K562 (cell line): ENCODE data around the gene FBN1. TPM values are rescaled to one million over a fixed set of nuclear protein-coding genes. Genes with fewer than 3 reads are reported as not detected.
A peak's percentile ranks its signal among the peaks of the same experiment; 100 is the strongest.

Experiments
- ARID1B ChIP-seq: fragments of 450-650 bp; IDR thresholded peaks from 2 replicates; pipeline ENCODE4 v1.6.1; 2016; ENCODE audit warnings: antibody characterized with exemption, mild to moderate bottlenecking, inconsistent platforms
- CBFA2T2 ChIP-seq: fragments of 450-650 bp; conservative IDR thresholded peaks from 2 replicates; pipeline ENCODE4 v1.6.1; 2017; ENCODE audit warnings: mild to moderate bottlenecking
- FOXJ2 ChIP-seq: fragments of 200-800 bp; sonication (Bioruptor generic); IDR thresholded peaks from 2 replicates; pipeline ENCODE4 v1.6.1; 2016; ENCODE audit warnings: missing genetic modification characterization, missing compliant biosample characterization
- GATAD2B ChIP-seq: fragments of 450-650 bp; IDR thresholded peaks from 2 replicates; pipeline ENCODE4 v1.6.1; 2017; ENCODE audit warnings: mild to moderate bottlenecking, borderline replicate concordance
- KLF13 ChIP-seq: fragments of 450-650 bp; IDR thresholded peaks from 2 replicates; pipeline ENCODE4 v1.6.1; 2016; ENCODE audit warnings: missing genetic modification characterization, low read depth, mild to moderate bottlenecking, missing compliant biosample characterization, moderate library complexity, borderline replicate concordance
- MEF2A ChIP-seq: IDR thresholded peaks from 2 replicates; pipeline ENCODE4 v1.6.1; 2011; ENCODE audit warnings: low read depth, mild to moderate bottlenecking, low read length, moderate library complexity; ENCODE audit not compliant: control insufficient read depth
- NFYB ChIP-seq: IDR thresholded peaks from 2 replicates; pipeline ENCODE4 v1.6.1; 2011; ENCODE audit warnings: mild to moderate bottlenecking, moderate library complexity; ENCODE audit not compliant: insufficient read length; ENCODE audit errors: extremely low read depth
- POLR2B ChIP-seq: fragments of 450-650 bp; IDR thresholded peaks from 2 replicates; pipeline ENCODE4 v1.6.1; 2018; ENCODE audit warnings: low read depth; ENCODE audit not compliant: partially characterized antibody
- SIRT6 ChIP-seq: IDR thresholded peaks from one replicate; pipeline ENCODE4 v1.6.1; 2012; ENCODE audit warnings: low read depth, mild to moderate bottlenecking, control low read depth, inconsistent platforms, low read length, moderate library complexity
- SMARCA4 ChIP-seq: fragments of 450-650 bp; IDR thresholded peaks from 2 replicates; pipeline ENCODE4 v1.6.1; 2016
- SRSF3 ChIP-seq: fragments of 200-400 bp; formaldehyde crosslinking; IDR thresholded peaks from 2 replicates; pipeline ENCODE4 v1.6.1; 2016; ENCODE audit warnings: mild to moderate bottlenecking, low read length, moderate library complexity; ENCODE audit not compliant: insufficient read depth
- TEAD2 ChIP-seq: fragments of 450-650 bp; IDR thresholded peaks from 2 replicates; pipeline ENCODE4 v1.6.1; 2016; ENCODE audit warnings: missing genetic modification characterization, control low read depth, missing compliant biosample characterization
- TEAD4 ChIP-seq, 2 experiments: sonication (generic) in 1 of 2; formaldehyde crosslinking in 1 of 2; IDR thresholded peaks; 2 replicates each; pipeline versions ENCODE4 v1.6.1 to v1.8.0; 2012 to 2022; ENCODE audit warnings: borderline replicate concordance in 1 of 2, inconsistent platforms in 1 of 2, low read length in 1 of 2, mild to moderate bottlenecking in 1 of 2, missing genetic modification reagents in 1 of 2
- ZNF121 ChIP-seq: sonication (generic); formaldehyde crosslinking; conservative IDR thresholded peaks from 2 replicates; pipeline ENCODE4 v1.8.0; 2022; ENCODE audit warnings: missing genetic modification reagents
- ZNF24 ChIP-seq: fragments of 450-650 bp; IDR thresholded peaks from 2 replicates; pipeline ENCODE4 v1.6.1; 2016
- ZNF263 ChIP-seq: sonication (generic); formaldehyde crosslinking; IDR thresholded peaks from 2 replicates; pipeline ENCODE4 v1.8.0; 2022; ENCODE audit warnings: mild to moderate bottlenecking, missing genetic modification reagents, borderline replicate concordance
- ZNF311 ChIP-seq: fragments of 250-450 bp; sonication (Bioruptor Pico); IDR thresholded peaks from 2 replicates; pipeline ENCODE4 v1.4.0; 2020; ENCODE audit warnings: mild to moderate bottlenecking, moderate library complexity
- ZNF699 ChIP-seq: fragments of 250-450 bp; sonication (Bioruptor Pico); IDR thresholded peaks from 2 replicates; pipeline ENCODE4 v1.8.0; 2021; ENCODE audit warnings: mild to moderate bottlenecking, moderate library complexity; ENCODE audit not compliant: insufficient replicate concordance
- polyA plus RNA-seq, 8 experiments: library from polyadenylated mRNA; depleted of rRNA in 4 of 8; stranded (reverse) in 5 of 8; unstranded in 3 of 8; fragments of >200 nt; fragmentation: Nextera tagmentation in 2 of 8; fragmentation: Illumina TruSeq in 1 of 8; extraction: Ambion mirVana in 2 of 8; extraction: Trizol in 1 of 8; gene quantifications; 2 replicates each; pipeline versions ENCODE4 v1.2.1 to v1.2.3, GENCODE V29; 2011 to 2014; ENCODE audit warnings: inconsistent platforms in 1 of 8, missing spikeins in 1 of 8
- total RNA-seq, 7 experiments: library from RNA; depleted of rRNA in 6 of 7; stranded (reverse); fragments of >200 nt in 6 of 7; fragmentation: Illumina TruSeq in 2 of 7; extraction: Trizol in 2 of 7; gene quantifications; 2 replicates each; pipeline versions ENCODE4 v1.2.1 to v1.2.3, GENCODE V29; 2011 to 2021; ENCODE audit warnings: low replicate concordance in 1 of 7
- TF ChIP-seq, protein P1 (sequence below), 3 experiments: fragments of 200-800 bp in 1 of 3; fragments of 250-450 bp in 1 of 3; fragments of 450-650 bp in 1 of 3; sonication (Bioruptor Pico) in 1 of 3; sonication (Bioruptor generic) in 1 of 3; formaldehyde crosslinking in 1 of 3; IDR thresholded peaks; 2 replicates each; pipeline versions ENCODE4 v1.6.1 to v1.8.0; 2016 to 2022; ENCODE audit warnings: mild to moderate bottlenecking in 2 of 3, missing genetic modification characterization in 2 of 3, missing compliant biosample characterization in 1 of 3, moderate library complexity in 1 of 3
- TF ChIP-seq, protein P2 (sequence below): fragments of 250-450 bp; sonication (Bioruptor Pico); IDR thresholded peaks from 2 replicates; pipeline ENCODE4 v1.8.0; 2022; ENCODE audit warnings: moderate library complexity, mild to moderate bottlenecking, inconsistent platforms
- TF ChIP-seq, protein P3 (sequence below): sonication (generic); formaldehyde crosslinking; IDR thresholded peaks from 2 replicates; pipeline ENCODE4 v1.8.0; 2022; ENCODE audit warnings: mild to moderate bottlenecking, missing genetic modification reagents

Gene FBN1
- total and polyA plus RNA-seq, 9 of the 15 experiments (the other 6 are each of a cell fraction or from before 2014, with no cell fraction given), result 0.15 to 1.2 (median 0.60) TPM

DNA sequence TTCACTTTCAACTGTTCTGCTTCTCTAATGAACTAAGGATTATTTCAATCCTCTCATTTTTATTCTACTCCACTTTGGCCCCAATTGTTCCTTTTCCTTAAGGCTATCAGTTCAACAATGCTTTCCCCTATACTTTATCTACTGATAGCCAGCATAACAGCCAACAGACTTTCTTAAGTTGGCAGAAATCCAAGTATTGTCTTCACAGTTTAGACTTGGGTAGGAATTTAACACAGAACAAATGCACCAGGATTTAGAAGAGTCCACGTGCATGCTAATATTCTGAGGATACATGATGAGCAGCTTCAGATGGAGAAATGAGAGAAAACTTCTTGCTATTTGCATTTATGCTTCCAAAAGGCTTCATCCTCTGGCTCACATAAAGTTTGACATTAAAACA, 54.8 kb downstream of the FBN1 start (continued):
- TF ChIP-seq, protein P1, sequence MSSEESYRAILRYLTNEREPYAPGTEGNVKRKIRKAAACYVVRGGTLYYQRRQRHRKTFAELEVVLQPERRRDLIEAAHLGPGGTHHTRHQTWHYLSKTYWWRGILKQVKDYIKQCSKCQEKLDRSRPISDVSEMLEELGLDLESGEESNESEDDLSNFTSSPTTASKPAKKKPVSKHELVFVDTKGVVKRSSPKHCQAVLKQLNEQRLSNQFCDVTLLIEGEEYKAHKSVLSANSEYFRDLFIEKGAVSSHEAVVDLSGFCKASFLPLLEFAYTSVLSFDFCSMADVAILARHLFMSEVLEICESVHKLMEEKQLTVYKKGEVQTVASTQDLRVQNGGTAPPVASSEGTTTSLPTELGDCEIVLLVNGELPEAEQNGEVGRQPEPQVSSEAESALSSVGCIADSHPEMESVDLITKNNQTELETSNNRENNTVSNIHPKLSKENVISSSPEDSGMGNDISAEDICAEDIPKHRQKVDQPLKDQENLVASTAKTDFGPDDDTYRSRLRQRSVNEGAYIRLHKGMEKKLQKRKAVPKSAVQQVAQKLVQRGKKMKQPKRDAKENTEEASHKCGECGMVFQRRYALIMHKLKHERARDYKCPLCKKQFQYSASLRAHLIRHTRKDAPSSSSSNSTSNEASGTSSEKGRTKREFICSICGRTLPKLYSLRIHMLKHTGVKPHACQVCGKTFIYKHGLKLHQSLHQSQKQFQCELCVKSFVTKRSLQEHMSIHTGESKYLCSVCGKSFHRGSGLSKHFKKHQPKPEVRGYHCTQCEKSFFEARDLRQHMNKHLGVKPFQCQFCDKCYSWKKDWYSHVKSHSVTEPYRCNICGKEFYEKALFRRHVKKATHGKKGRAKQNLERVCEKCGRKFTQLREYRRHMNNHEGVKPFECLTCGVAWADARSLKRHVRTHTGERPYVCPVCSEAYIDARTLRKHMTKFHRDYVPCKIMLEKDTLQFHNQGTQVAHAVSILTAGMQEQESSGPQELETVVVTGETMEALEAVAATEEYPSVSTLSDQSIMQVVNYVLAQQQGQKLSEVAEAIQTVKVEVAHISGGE (CRISPR knock-in tag; IDR thresholded peaks at IDR 0.05), result peak in 1 of 3 experiments; percentile 54; a peak in 1 of 6 replicates
- peak; percentile 72; the same call in 1 of the 2 replicates for TF ChIP-seq SMARCA4
- peak; percentile 31; the same call in 1 of the 2 replicates for TF ChIP-seq ZNF24
- TF ChIP-seq MEF2A, result no peak
- no peak for TF ChIP-seq POLR2B
- peak; percentile 76 for TF ChIP-seq CBFA2T2
- TF ChIP-seq, protein P2, sequence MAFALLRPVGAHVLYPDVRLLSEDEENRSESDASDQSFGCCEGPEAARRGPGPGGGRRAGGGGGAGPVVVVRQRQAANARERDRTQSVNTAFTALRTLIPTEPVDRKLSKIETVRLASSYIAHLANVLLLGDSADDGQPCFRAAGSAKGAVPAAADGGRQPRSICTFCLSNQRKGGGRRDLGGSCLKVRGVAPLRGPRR (CRISPR knock-in tag), result no peak
- TF ChIP-seq GATAD2B, result peak; percentile 66; the same call in 1 of the 2 replicates
- 0 out of 2 replicates have a peak, but pooled peaks have one; percentile 20 for TF ChIP-seq ZNF311 (CRISPR knock-in tag)
- no peak for TF ChIP-seq KLF13
- TF ChIP-seq SRSF3, result no peak
- peak; percentile 69 for TF ChIP-seq TEAD4 (IDR thresholded peaks at IDR 0.05; ENCODE audit: low read length)
- no peak for TF ChIP-seq TEAD4 (CRISPR knock-in tag; IDR thresholded peaks at IDR 0.05; ENCODE audit: borderline replicate concordance)
- no peak for TF ChIP-seq FOXJ2 (tag)
- TF ChIP-seq TEAD2 (tag), result no peak
- TF ChIP-seq, protein P3, sequence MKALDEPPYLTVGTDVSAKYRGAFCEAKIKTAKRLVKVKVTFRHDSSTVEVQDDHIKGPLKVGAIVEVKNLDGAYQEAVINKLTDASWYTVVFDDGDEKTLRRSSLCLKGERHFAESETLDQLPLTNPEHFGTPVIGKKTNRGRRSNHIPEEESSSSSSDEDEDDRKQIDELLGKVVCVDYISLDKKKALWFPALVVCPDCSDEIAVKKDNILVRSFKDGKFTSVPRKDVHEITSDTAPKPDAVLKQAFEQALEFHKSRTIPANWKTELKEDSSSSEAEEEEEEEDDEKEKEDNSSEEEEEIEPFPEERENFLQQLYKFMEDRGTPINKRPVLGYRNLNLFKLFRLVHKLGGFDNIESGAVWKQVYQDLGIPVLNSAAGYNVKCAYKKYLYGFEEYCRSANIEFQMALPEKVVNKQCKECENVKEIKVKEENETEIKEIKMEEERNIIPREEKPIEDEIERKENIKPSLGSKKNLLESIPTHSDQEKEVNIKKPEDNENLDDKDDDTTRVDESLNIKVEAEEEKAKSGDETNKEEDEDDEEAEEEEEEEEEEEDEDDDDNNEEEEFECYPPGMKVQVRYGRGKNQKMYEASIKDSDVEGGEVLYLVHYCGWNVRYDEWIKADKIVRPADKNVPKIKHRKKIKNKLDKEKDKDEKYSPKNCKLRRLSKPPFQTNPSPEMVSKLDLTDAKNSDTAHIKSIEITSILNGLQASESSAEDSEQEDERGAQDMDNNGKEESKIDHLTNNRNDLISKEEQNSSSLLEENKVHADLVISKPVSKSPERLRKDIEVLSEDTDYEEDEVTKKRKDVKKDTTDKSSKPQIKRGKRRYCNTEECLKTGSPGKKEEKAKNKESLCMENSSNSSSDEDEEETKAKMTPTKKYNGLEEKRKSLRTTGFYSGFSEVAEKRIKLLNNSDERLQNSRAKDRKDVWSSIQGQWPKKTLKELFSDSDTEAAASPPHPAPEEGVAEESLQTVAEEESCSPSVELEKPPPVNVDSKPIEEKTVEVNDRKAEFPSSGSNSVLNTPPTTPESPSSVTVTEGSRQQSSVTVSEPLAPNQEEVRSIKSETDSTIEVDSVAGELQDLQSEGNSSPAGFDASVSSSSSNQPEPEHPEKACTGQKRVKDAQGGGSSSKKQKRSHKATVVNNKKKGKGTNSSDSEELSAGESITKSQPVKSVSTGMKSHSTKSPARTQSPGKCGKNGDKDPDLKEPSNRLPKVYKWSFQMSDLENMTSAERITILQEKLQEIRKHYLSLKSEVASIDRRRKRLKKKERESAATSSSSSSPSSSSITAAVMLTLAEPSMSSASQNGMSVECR (CRISPR knock-in tag), result no peak
- no peak for TF ChIP-seq NFYB
- TF ChIP-seq ZNF699 (CRISPR knock-in tag), result no peak
- no peak for TF ChIP-seq ZNF121 (CRISPR knock-in tag)
- TF ChIP-seq SIRT6, result no peak
- peak; percentile 88 for TF ChIP-seq ARID1B
- TF ChIP-seq ZNF263 (CRISPR knock-in tag), result no peak
